Spleen (tissue), 7 donors: ENCODE measurements around the gene PEAR1.

Experiments used
- POLR2A ChIP-seq, 3 donors: fragments of 450-650 bp; IDR thresholded peaks; one replicate each; pipeline ENCODE4 v1.5.1; 2017; ENCODE audit warnings: antibody characterized with exemption in 3 of 3, mild to moderate bottlenecking in 1 of 3
- POLR2AphosphoS5 ChIP-seq, 3 donors: sonication (generic); formaldehyde crosslinking; IDR thresholded peaks; one replicate each; pipeline ENCODE4 v1.5.1; 2017; ENCODE audit warnings: antibody characterized with exemption in 3 of 3
- TF ChIP-seq, protein P1 (sequence below), 11 experiments: fragments of 200-600 bp in 7 of 11; fragments of 450-650 bp in 4 of 11; sonication (generic) in 4 of 11; IDR thresholded peaks in 8 of 11; conservative IDR thresholded peaks in 3 of 11; 1 replicate in 7 of 11; 2 replicates in 4 of 11; pipeline versions ENCODE4 v1.4.0 to v1.8.0; 2016 to 2021; ENCODE audit warnings: antibody characterized with exemption in 11 of 11, inconsistent platforms in 4 of 11, mild to moderate bottlenecking in 1 of 11
- donor health status: DM: no; HTN: no; CAD: no; lungs with moderate emphysema.
- donor health status: DM: no; HTN: no; CAD: no.
- donor health status: DM: no; HTN: no; CAD: no.

GRCh38 chr1:156941675-156942074, 48.2 kb downstream of the PEAR1 start:
- TF ChIP-seq, protein P1, sequence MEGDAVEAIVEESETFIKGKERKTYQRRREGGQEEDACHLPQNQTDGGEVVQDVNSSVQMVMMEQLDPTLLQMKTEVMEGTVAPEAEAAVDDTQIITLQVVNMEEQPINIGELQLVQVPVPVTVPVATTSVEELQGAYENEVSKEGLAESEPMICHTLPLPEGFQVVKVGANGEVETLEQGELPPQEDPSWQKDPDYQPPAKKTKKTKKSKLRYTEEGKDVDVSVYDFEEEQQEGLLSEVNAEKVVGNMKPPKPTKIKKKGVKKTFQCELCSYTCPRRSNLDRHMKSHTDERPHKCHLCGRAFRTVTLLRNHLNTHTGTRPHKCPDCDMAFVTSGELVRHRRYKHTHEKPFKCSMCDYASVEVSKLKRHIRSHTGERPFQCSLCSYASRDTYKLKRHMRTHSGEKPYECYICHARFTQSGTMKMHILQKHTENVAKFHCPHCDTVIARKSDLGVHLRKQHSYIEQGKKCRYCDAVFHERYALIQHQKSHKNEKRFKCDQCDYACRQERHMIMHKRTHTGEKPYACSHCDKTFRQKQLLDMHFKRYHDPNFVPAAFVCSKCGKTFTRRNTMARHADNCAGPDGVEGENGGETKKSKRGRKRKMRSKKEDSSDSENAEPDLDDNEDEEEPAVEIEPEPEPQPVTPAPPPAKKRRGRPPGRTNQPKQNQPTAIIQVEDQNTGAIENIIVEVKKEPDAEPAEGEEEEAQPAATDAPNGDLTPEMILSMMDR (IDR thresholded peaks at IDR 0.05 in 8 of 11, conservative IDR thresholded peaks at IDR 0.05 in 3 of 11) = no peak
- no peak for TF ChIP-seq POLR2A (IDR thresholded peaks at IDR 0.05)
- TF ChIP-seq POLR2AphosphoS5 (IDR thresholded peaks at IDR 0.05) = no peak
